ENCODE measurements around the gene ESRRA.
A peak's percentile ranks its signal among the peaks of the same experiment; 100 is the strongest.

ESRRA gene

GRCh38 chr11:64305075-64305690, at the start of gene ESRRA:
Gene ESRRA (plus strand): TSS chr11:64305524. CDS start chr11:64307180, 1,656 bp downstream.
- H3K9me3 Mint-ChIP-seq = no peaks in the 10 kb centered on the region
- H3K27ac Mint-ChIP-seq = peak within 1 kb of the TSS; percentile 99
- DNase-seq (peak; percentile 99), ATAC-seq (replicated peaks) (peak; percentile 73 to 78)
- H3K27me3 Mint-ChIP-seq = peaks cover 12 to 22% of the 10 kb centered on the region in 2 donors
- peaks cover 30 to 41% of the 10 kb centered on the region in 2 donors for H3K4me1 Mint-ChIP-seq
- peaks cover 12 to 13% of the 10 kb centered on the region in 2 donors for H3K36me3 Mint-ChIP-seq
- H3K4me3 Mint-ChIP-seq = peak within 1 kb of the TSS; percentile 97 to 100

GRCh38 chr11:64256300-64256699, 49.0 kb upstream of the ESRRA start:
- Mint-ChIP-seq H3K27me3 (no peaks in the 10 kb centered on the region), H3K4me3 (no peak overlapping the region), H3K27ac (no peak overlapping the region), H3K9me3 (no peaks in the 10 kb centered on the region), H3K4me1 (peaks cover 26 to 37% of the 10 kb centered on the region in 2 donors), H3K36me3 (peaks cover 29 to 41% of the 10 kb centered on the region in 2 donors)
- ATAC-seq (replicated peaks) (no peak), DNase-seq (no peak)

GRCh38 chr11:64258356-64258755, 47.0 kb upstream of the ESRRA start:
- Mint-ChIP-seq H3K27ac (no peak overlapping the region), H3K36me3 (peaks cover 33 to 59% of the 10 kb centered on the region in 2 donors), H3K27me3 (no peaks in the 10 kb centered on the region), H3K9me3 (no peaks in the 10 kb centered on the region), H3K4me3 (no peak overlapping the region), H3K4me1 (peaks cover 18 to 24% of the 10 kb centered on the region in 2 donors)
- ATAC-seq (replicated peaks) = no peak
- no peak for DNase-seq

GRCh38 chr11:64258946-64259532, 46.3 kb upstream of the ESRRA start:
- Mint-ChIP-seq H3K27me3 (no peaks in the 10 kb centered on the region), H3K4me1 (peaks cover 13 to 17% of the 10 kb centered on the region in 2 donors), H3K9me3 (no peaks in the 10 kb centered on the region), H3K36me3 (peaks cover 35 to 61% of the 10 kb centered on the region in 2 donors), H3K27ac (no peak overlapping the region), H3K4me3 (peak overlapping the region in 1 of 2 donors; percentile 40)
- no peak for ATAC-seq (replicated peaks)
- DNase-seq = no peak

GRCh38 chr11:64259533-64260067, 45.7 kb upstream of the ESRRA start:
- DNase-seq = no peak

GRCh38 chr11:64260147-64260708, 45.1 kb upstream of the ESRRA start:
- H3K4me3 Mint-ChIP-seq = peak overlapping the region in 1 of 2 donors; percentile 22

More at GRCh38 chr11:64259533-64260067, 45.7 kb upstream of the ESRRA start:
- Mint-ChIP-seq H3K27me3 (no peaks in the 10 kb centered on the region), H3K4me1 (peaks cover 12 to 15% of the 10 kb centered on the region in 2 donors), H3K27ac (peak overlapping the region; percentile 31), H3K9me3 (no peaks in the 10 kb centered on the region), H3K4me3 (peak overlapping the region; percentile 22 to 40), H3K36me3 (peaks cover 37 to 63% of the 10 kb centered on the region in 2 donors)
- peak; percentile 69 to 76 for ATAC-seq (replicated peaks)

GRCh38 chr11:64261556-64262080, 43.7 kb upstream of the ESRRA start:
- H3K4me1 Mint-ChIP-seq = peaks cover 14 to 20% of the 10 kb centered on the region in 2 donors
- peaks cover 43 to 68% of the 10 kb centered on the region in 2 donors for H3K36me3 Mint-ChIP-seq
- ATAC-seq (replicated peaks) (no peak), DNase-seq (no peak)
- no peaks in the 10 kb centered on the region for H3K27me3 Mint-ChIP-seq
- peak overlapping the region; percentile 54 for H3K27ac Mint-ChIP-seq
- no peak overlapping the region for H3K4me3 Mint-ChIP-seq
- H3K9me3 Mint-ChIP-seq = no peaks in the 10 kb centered on the region

More at GRCh38 chr11:64260147-64260708, 45.1 kb upstream of the ESRRA start:
- peaks cover 38 to 63% of the 10 kb centered on the region in 2 donors for H3K36me3 Mint-ChIP-seq
- no peaks in the 10 kb centered on the region for H3K9me3 Mint-ChIP-seq
- peaks cover 12 to 16% of the 10 kb centered on the region in 2 donors for H3K4me1 Mint-ChIP-seq
- no peaks in the 10 kb centered on the region for H3K27me3 Mint-ChIP-seq
- DNase-seq (no peak), ATAC-seq (replicated peaks) (peak; percentile 68 to 74)
- peak overlapping the region; percentile 31 for H3K27ac Mint-ChIP-seq

- Mint-ChIP-seq H3K9me3 (no peaks in the 10 kb centered on the region), H3K27me3 (no peaks in the 10 kb centered on the region), H3K4me1 (peaks cover 14 to 20% of the 10 kb centered on the region in 2 donors), H3K36me3 (peaks cover 46 to 69% of the 10 kb centered on the region in 2 donors), H3K27ac (no peak overlapping the region), H3K4me3 (no peak overlapping the region)
- ATAC-seq (replicated peaks) (no peak), DNase-seq (no peak)
Observed at GRCh38 chr11:64262271-64263002, 42.9 kb upstream of the ESRRA start.

- Mint-ChIP-seq H3K27ac (no peak overlapping the region), H3K9me3 (no peaks in the 10 kb centered on the region), H3K27me3 (no peaks in the 10 kb centered on the region), H3K4me3 (no peak overlapping the region), H3K4me1 (peaks cover 18 to 27% of the 10 kb centered on the region in 2 donors), H3K36me3 (peaks cover 41 to 69% of the 10 kb centered on the region in 2 donors)
- ATAC-seq (replicated peaks) (no peak), DNase-seq (no peak)
Observed at GRCh38 chr11:64263021-64263946, 42.0 kb upstream of the ESRRA start.

GRCh38 chr11:64263947-64264317, 41.4 kb upstream of the ESRRA start:
- ATAC-seq (replicated peaks) = no peak
- no peak for DNase-seq
- Mint-ChIP-seq H3K9me3 (no peaks in the 10 kb centered on the region), H3K27me3 (no peaks in the 10 kb centered on the region), H3K4me1 (peaks cover 25 to 34% of the 10 kb centered on the region in 2 donors), H3K27ac (no peak overlapping the region), H3K4me3 (no peak overlapping the region), H3K36me3 (peaks cover 38 to 68% of the 10 kb centered on the region in 2 donors)

- Mint-ChIP-seq H3K27ac (no peak overlapping the region), H3K27me3 (no peaks in the 10 kb centered on the region), H3K36me3 (peaks cover 37 to 67% of the 10 kb centered on the region in 2 donors), H3K4me3 (no peak overlapping the region), H3K4me1 (peaks cover 24 to 34% of the 10 kb centered on the region in 2 donors), H3K9me3 (no peaks in the 10 kb centered on the region)
- DNase-seq (no peak), ATAC-seq (replicated peaks) (no peak)
Observed at GRCh38 chr11:64264371-64264852, 40.9 kb upstream of the ESRRA start.

- H3K36me3 Mint-ChIP-seq = peaks cover 33 to 61% of the 10 kb centered on the region in 2 donors
- H3K9me3 Mint-ChIP-seq = no peaks in the 10 kb centered on the region
- H3K27ac Mint-ChIP-seq = no peak overlapping the region
- H3K4me3 Mint-ChIP-seq = no peak overlapping the region
- ATAC-seq (replicated peaks) (no peak), DNase-seq (no peak)
- no peaks in the 10 kb centered on the region for H3K27me3 Mint-ChIP-seq
- peaks cover 18 to 28% of the 10 kb centered on the region in 2 donors for H3K4me1 Mint-ChIP-seq
Observed at GRCh38 chr11:64265176-64266160, 39.9 kb upstream of the ESRRA start.
